Ovary (tissue), 9 donors: Measurements from ENCODE around the gene THSD4. TPM values are rescaled to one million over a fixed set of nuclear protein-coding genes. Genes with fewer than 3 reads are reported as not detected.
"Not testable (repeated sequence)": the region's sequence is repeated elsewhere in the genome, so short reads cannot be mapped to it uniquely, and the experiment has no call there.

Source experiments
- DNase-seq, 5 donors: peaks; one replicate each; pipeline ENCODE4 v3.0.0-alpha.2; 2019 to 2020
- H3K27ac ChIP-seq, 2 donors: fragments of 200-600 bp; one replicate each; pipeline versions ENCODE4 v1.5.1 to v1.8.0; 2019 to 2022
- H3K27me3 ChIP-seq: fragments of 200-600 bp; one replicate; pipeline ENCODE4 v1.8.0; 2022
- H3K36me3 ChIP-seq: fragments of 200-600 bp; sonication (generic); one replicate; pipeline ENCODE4 v1.5.1; 2019
- H3K4me1 ChIP-seq: one replicate; pipeline ENCODE4 v1.8.1; 2013; ENCODE audit warnings: mild to moderate bottlenecking, moderate library complexity; ENCODE audit not compliant: insufficient read depth
- H3K4me3 ChIP-seq: fragments of 200-600 bp; sonication (generic); one replicate; pipeline ENCODE4 v1.5.1; 2017
- H3K9me3 ChIP-seq, 2 donors: fragments of 200-600 bp in 1 of 2; sonication (generic) in 1 of 2; one replicate each; pipeline versions ENCODE4 v1.5.1 to v1.8.1; 2013 to 2019; ENCODE audit warnings: mild to moderate bottlenecking in 1 of 2, moderate library complexity in 1 of 2
- EP300 ChIP-seq: sonication (generic); formaldehyde crosslinking; IDR thresholded peaks from one replicate; pipeline ENCODE4 v1.6.1; 2017; ENCODE audit warnings: antibody characterized with exemption
- POLR2A ChIP-seq: fragments of 450-650 bp; IDR thresholded peaks from one replicate; pipeline ENCODE4 v1.6.1; 2017; ENCODE audit warnings: antibody characterized with exemption, mild to moderate bottlenecking, moderate library complexity
- WGBS, 3 donors: extraction: QIAGEN DNeasy Blood & Tissue Kit in 1 of 3; methylation state at CpG; one replicate each; pipeline versions ENCODE4 v1.1.5 to v1.1.7; 2013 to 2017; 5-methylcytosine and 5-hydroxymethylcytosine counted together
- intact Hi-C, 4 donors: fragments of 100-400 bp; cut with DNase I; formaldehyde crosslinking; loops; one replicate each; pipeline versions ENCODE4 v1.11.0 to v1.15.1; 2022 to 2023
- polyA plus RNA-seq, 2 donors: library from polyadenylated mRNA; stranded (reverse); fragments of 200-250 nt in 1 of 2; fragments of 350-450 nt in 1 of 2; fragmentation: Illumina TruSeq in 1 of 2; extraction: RNeasy Lipid Tissue Mini Kit (QIAGEN cat#74804) in 1 of 2; gene quantifications; one replicate each; pipeline ENCODE4 v1.2.3, GENCODE V29; 2013 to 2014
- total RNA-seq, 7 donors: library from RNA; depleted of rRNA in 2 of 7; stranded (reverse); fragments of >200 nt in 2 of 7; fragmentation: NEBNext Ultra II Directional in 3 of 7; extraction: Animal tissue kit (Norgen Biotek cat#: 25700) in 3 of 7; gene quantifications; one replicate each; pipeline versions ENCODE4 v1.1.0 to v1.2.4, GENCODE V29; 2016 to 2023
- TF ChIP-seq, protein P1 (sequence below), 3 donors: fragments of 450-650 bp in 2 of 3; fragments of 200-600 bp in 1 of 3; IDR thresholded peaks; one replicate each; pipeline versions ENCODE4 v1.5.1 to v1.8.0; 2016 to 2022; ENCODE audit warnings: antibody characterized with exemption in 3 of 3, mild to moderate bottlenecking in 1 of 3
- donor health status: DM: no; HTN: no; CAD: no; lungs with moderate emphysema.
- donor health status: DM: no; HTN: no; CAD: no.
- donor health status: Bipolar disorder and iron deficiency.
- donor health status: DM: yes; HTN: yes; CAD: no.
- donor health status: DM: no; HTN: no; CAD: no.
- donor health status: DM: yes; HTN: yes; CAD: no.

THSD4 gene
- total and polyA plus RNA-seq, 9 donors: 3.2 to 53.4 (median 13.5) TPM

DNA sequence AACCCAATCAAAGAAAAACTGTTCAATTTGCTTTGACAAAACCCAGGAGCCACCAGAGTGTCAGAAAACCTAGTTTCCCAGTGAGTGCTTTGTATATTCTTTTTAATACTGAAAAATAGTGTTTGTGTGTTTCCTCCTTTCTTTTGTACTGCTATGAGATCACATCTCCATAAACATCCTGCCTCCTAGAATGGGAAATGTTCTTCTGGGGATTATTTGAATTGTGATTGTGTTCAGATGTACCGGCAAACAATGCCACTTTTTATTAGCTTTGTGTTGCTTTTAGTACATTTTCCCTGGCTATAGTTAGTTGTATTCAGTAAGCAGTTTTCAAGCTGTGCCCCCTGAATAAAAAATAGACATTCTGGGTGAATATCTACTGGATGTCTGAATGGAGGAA lies 547.0 kb downstream of the THSD4 start:
- Histone ChIP-seq H3K27me3 (no peaks in the 10 kb centered on the region), H3K27ac (no peak overlapping the region), H3K4me1 (no peaks in the 10 kb centered on the region), H3K4me3 (no peak overlapping the region), H3K9me3 (no peaks in the 10 kb centered on the region), H3K36me3 (no peaks in the 10 kb centered on the region)
- 74 to 93% (median 81%) methylated on average over 1 of the region's 1 CpG for WGBS, 3 donors
- intact Hi-C loops: loop anchor here in 1 of 4 donors (10.0 kb wide), 1 partner anchor 58 kb away; no protein-coding TSS in a partner anchor
- DNase-seq: no peak
- TF ChIP-seq, protein P1, sequence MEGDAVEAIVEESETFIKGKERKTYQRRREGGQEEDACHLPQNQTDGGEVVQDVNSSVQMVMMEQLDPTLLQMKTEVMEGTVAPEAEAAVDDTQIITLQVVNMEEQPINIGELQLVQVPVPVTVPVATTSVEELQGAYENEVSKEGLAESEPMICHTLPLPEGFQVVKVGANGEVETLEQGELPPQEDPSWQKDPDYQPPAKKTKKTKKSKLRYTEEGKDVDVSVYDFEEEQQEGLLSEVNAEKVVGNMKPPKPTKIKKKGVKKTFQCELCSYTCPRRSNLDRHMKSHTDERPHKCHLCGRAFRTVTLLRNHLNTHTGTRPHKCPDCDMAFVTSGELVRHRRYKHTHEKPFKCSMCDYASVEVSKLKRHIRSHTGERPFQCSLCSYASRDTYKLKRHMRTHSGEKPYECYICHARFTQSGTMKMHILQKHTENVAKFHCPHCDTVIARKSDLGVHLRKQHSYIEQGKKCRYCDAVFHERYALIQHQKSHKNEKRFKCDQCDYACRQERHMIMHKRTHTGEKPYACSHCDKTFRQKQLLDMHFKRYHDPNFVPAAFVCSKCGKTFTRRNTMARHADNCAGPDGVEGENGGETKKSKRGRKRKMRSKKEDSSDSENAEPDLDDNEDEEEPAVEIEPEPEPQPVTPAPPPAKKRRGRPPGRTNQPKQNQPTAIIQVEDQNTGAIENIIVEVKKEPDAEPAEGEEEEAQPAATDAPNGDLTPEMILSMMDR (IDR thresholded peaks at IDR 0.05): no peak
- TF ChIP-seq EP300: no peak
- no peak for TF ChIP-seq POLR2A

DNA sequence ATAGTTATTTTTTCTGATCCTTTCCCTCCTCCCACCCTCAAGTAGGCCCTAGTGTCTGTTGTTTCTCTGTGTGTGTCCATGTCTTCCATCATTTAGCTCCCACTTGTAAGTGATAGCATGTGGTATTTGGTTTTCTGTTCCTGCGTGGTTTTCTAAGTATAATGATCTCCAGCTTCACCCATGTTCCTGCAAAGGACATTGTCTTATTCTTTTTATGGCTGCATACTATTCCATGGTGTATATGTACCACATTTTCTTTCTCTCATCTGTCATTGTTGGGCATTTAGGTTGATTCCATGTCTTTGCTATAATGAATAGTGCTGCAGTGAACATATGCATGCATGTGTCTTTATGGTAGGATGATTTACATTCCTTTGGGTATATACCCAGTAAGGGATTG lies 549.4 kb downstream of the THSD4 start:
- H3K4me1 ChIP-seq: no peaks in the 10 kb centered on the region
- TF ChIP-seq POLR2A (no peak), EP300 (no peak)
- TF ChIP-seq, protein P1 (IDR thresholded peaks at IDR 0.05): no peak
- H3K36me3 ChIP-seq: no peaks in the 10 kb centered on the region
- H3K27ac ChIP-seq: no peak overlapping the region
- no peaks in the 10 kb centered on the region for H3K9me3 ChIP-seq
- WGBS, 3 donors: 97 to 98% (median 97%) methylated on average over 1 of the region's 1 CpG
- no peaks in the 10 kb centered on the region for H3K27me3 ChIP-seq
- H3K4me3 ChIP-seq: no peak overlapping the region
- intact Hi-C loops: loop anchor here in 1 of 4 donors (10.0 kb wide), 1 partner anchor 60 kb away; no protein-coding TSS in a partner anchor
- no peak for DNase-seq

DNA sequence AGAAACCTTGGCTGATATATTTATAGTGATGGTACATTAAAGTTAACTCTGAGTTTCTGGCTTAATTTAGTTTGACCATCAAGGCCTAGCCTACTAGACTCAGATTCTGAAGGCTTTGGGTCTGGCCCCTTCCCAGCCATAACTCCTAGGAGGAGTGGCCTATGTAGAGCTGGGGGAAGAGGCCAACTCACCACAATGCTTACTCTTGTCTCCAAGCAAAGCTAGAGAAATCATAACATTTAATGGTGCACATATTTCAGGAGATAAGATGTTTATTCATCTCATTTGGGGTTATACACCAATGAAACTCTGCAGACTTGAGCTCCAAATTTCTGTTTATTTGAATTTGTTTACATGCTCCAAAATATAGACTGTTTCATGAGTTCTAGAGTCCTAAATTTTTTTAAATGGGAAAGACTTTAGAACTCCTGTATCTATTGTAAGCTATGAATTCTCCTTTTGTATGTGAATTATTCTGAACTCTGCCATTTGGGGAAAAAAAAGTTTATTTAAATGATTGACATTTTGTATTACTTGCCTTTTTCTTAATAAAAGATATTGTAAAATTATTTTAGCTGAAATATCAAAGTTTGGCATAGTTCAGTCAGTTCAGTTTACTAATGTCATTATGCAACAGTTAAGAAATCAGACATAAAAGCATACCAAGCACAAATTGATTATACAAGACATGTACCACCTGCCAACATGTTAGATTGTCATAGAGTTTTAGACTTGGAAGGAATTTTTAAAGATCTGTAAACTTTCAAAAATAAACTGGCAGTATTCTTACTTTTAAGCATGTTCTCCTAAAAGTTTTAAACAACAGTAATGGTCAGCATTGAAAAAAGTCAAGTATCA lies 551.7 kb downstream of the THSD4 start:
- H3K9me3 ChIP-seq: no peaks in the 10 kb centered on the region
- H3K27ac ChIP-seq: no peak overlapping the region
- DNase-seq: no peak
- intact Hi-C loops: loop anchor here in 1 of 4 donors (10.0 kb wide), 1 partner anchor 62 kb away; no protein-coding TSS in a partner anchor
- no peaks in the 10 kb centered on the region for H3K27me3 ChIP-seq
- H3K36me3 ChIP-seq: no peaks in the 10 kb centered on the region
- H3K4me1 ChIP-seq: no peaks in the 10 kb centered on the region
- H3K4me3 ChIP-seq: no peak overlapping the region
- TF ChIP-seq EP300 (no peak), POLR2A (no peak)
- TF ChIP-seq, protein P1 (IDR thresholded peaks at IDR 0.05): no peak

DNA sequence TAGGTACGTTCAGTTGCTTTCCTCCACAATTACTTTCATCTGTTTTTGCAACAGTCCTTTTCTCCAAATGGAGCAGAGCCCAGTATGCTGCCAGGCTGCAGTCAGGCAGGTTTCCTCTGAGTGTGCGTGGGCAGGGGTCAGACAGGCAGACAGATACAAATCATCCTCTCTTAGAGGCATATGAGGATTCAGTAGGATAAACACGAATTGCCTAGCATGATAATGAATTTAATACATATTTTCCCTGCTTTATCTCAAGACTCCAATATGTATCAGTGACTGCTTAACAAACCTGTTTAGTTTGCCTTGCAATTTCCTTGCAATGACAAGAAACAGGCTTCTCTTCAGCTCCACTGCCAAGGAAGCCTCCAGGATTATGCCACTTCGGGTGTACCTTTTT lies 554.4 kb downstream of the THSD4 start:
- intact Hi-C loops: loop anchor here in 1 of 4 donors (10.0 kb wide), 1 partner anchor 65 kb away; no protein-coding TSS in a partner anchor
- Histone ChIP-seq H3K9me3 (no peaks in the 10 kb centered on the region), H3K36me3 (no peaks in the 10 kb centered on the region), H3K4me3 (no peak overlapping the region), H3K27ac (no peak overlapping the region), H3K27me3 (no peaks in the 10 kb centered on the region), H3K4me1 (no peaks in the 10 kb centered on the region)
- no peak for DNase-seq
- 39 to 51% (median 48%) methylated on average over 4 of the region's 4 CpGs for WGBS, 3 donors
- TF ChIP-seq, protein P1 (IDR thresholded peaks at IDR 0.05): no peak
- TF ChIP-seq POLR2A (no peak), EP300 (no peak)

DNA sequence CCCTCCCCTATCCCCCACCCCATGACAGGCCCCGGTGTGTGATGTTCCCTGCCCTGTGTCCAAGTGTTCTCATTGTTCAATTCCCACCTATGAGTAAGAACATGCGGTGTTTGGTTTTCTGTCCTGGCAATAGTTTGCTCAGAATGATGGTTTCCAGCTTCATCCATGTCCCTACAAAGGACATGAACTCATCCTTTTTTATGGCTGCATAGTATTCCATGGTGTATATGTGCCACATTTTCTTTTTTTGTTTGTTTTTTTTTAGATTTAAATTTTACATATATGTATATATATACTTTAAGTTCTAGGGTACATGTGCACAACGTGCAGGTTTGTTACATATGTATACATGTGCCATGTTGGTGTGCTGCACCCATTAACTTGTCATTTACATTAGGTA lies 555.0 kb downstream of the THSD4 start:
- H3K27ac ChIP-seq, DNase-seq, H3K36me3 ChIP-seq, H3K27me3 ChIP-seq, H3K4me3 ChIP-seq, H3K4me1 ChIP-seq, H3K9me3 ChIP-seq, intact Hi-C loops: not testable (repeated sequence)
- WGBS, 3 donors: 96 to 97% (median 97%) methylated on average over 3 of the region's 3 CpGs
